Panc1 (cell line): ENCODE results near the gene CTSL.

Experiments used
- POLR2AphosphoS5 ChIP-seq: IDR thresholded peaks from 2 replicates; pipeline ENCODE4 v1.6.1; 2012; ENCODE audit warnings: mild to moderate bottlenecking, low read depth, low read length, moderate library complexity
- SIN3A ChIP-seq: IDR thresholded peaks from 2 replicates; pipeline ENCODE4 v1.6.1; 2012; ENCODE audit warnings: low read depth, mild to moderate bottlenecking, low read length, moderate library complexity, borderline replicate concordance; ENCODE audit not compliant: insufficient read depth
- TCF7L2 ChIP-seq: IDR thresholded peaks from 2 replicates; pipeline ENCODE4 v1.6.1; 2011; ENCODE audit warnings: mild to moderate bottlenecking, low read depth, low read length, inconsistent platforms
- TF ChIP-seq, protein P1 (sequence below): fragments of 450-650 bp; IDR thresholded peaks from 2 replicates; pipeline ENCODE4 v1.5.1; 2017; ENCODE audit warnings: mild to moderate bottlenecking
- TF ChIP-seq, protein P2 (sequence below), 2 experiments: IDR thresholded peaks; 2 replicates each; pipeline ENCODE4 v1.6.1; 2011 to 2012; ENCODE audit warnings: low read depth in 2 of 2, control low read depth in 1 of 2, low read length in 1 of 2, mild to moderate bottlenecking in 1 of 2, moderate library complexity in 1 of 2; ENCODE audit not compliant: insufficient read depth in 1 of 2

DNA sequence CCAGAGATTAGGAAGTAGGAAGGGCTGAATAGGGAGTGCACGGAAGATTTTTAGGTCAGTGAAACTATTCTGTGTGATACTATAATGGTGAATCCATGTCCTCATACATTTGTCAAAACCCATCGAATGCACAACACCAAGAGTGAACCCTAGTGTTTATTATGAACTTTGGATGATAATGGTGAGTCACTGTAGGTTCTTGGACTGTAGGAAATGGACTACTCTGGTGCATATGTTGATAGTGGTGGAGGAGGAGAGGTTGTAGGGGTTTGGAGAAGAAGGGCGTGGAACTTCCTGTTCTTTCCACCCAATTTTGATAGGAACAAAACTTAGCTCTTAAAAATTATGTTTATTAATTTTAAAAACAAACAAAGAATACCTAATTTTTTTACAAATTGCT lies 14.3 kb downstream of the CTSL start:
- TF ChIP-seq POLR2AphosphoS5 (no peak), SIN3A (no peak), TCF7L2 (no peak)
- TF ChIP-seq, protein P1, sequence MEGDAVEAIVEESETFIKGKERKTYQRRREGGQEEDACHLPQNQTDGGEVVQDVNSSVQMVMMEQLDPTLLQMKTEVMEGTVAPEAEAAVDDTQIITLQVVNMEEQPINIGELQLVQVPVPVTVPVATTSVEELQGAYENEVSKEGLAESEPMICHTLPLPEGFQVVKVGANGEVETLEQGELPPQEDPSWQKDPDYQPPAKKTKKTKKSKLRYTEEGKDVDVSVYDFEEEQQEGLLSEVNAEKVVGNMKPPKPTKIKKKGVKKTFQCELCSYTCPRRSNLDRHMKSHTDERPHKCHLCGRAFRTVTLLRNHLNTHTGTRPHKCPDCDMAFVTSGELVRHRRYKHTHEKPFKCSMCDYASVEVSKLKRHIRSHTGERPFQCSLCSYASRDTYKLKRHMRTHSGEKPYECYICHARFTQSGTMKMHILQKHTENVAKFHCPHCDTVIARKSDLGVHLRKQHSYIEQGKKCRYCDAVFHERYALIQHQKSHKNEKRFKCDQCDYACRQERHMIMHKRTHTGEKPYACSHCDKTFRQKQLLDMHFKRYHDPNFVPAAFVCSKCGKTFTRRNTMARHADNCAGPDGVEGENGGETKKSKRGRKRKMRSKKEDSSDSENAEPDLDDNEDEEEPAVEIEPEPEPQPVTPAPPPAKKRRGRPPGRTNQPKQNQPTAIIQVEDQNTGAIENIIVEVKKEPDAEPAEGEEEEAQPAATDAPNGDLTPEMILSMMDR, result no peak
- TF ChIP-seq, protein P2, sequence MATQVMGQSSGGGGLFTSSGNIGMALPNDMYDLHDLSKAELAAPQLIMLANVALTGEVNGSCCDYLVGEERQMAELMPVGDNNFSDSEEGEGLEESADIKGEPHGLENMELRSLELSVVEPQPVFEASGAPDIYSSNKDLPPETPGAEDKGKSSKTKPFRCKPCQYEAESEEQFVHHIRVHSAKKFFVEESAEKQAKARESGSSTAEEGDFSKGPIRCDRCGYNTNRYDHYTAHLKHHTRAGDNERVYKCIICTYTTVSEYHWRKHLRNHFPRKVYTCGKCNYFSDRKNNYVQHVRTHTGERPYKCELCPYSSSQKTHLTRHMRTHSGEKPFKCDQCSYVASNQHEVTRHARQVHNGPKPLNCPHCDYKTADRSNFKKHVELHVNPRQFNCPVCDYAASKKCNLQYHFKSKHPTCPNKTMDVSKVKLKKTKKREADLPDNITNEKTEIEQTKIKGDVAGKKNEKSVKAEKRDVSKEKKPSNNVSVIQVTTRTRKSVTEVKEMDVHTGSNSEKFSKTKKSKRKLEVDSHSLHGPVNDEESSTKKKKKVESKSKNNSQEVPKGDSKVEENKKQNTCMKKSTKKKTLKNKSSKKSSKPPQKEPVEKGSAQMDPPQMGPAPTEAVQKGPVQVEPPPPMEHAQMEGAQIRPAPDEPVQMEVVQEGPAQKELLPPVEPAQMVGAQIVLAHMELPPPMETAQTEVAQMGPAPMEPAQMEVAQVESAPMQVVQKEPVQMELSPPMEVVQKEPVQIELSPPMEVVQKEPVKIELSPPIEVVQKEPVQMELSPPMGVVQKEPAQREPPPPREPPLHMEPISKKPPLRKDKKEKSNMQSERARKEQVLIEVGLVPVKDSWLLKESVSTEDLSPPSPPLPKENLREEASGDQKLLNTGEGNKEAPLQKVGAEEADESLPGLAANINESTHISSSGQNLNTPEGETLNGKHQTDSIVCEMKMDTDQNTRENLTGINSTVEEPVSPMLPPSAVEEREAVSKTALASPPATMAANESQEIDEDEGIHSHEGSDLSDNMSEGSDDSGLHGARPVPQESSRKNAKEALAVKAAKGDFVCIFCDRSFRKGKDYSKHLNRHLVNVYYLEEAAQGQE (IDR thresholded peaks at IDR 0.05; ENCODE audit: insufficient read depth in 1 of 2, low read depth in 2 of 2, low read length in 1 of 2), result no peak
